GM18508 (cell line): ENCODE data around the gene MAPKAPK3.
"Not testable (repeated sequence)": the region's sequence is repeated elsewhere in the genome, so short reads cannot be mapped to it uniquely, and the experiment has no call there.

Source experiments
- ATAC-seq: cut with Tn5 transposase; IDR thresholded peaks from one replicate; pipeline ENCODE4 v1.9.1; 2021; ENCODE audit warnings: moderate number of reproducible peaks; ENCODE audit not compliant: insufficient read depth, unreplicated experiment

MAPKAPK3 gene

GRCh38 chr3:50651920-50652529 is 35.1 kb downstream of the MAPKAPK3 start:
- no peak for ATAC-seq

GRCh38 chr3:50652709-50653108 is 35.8 kb downstream of the MAPKAPK3 start:
- no peak for ATAC-seq

GRCh38 chr3:50653937-50654595 is 37.1 kb downstream of the MAPKAPK3 start:
- no peak for ATAC-seq

- ATAC-seq: no peak
These were observed 38.3 kb downstream of the MAPKAPK3 start for GRCh38 chr3:50655009-50655830.

GRCh38 chr3:50656417-50657195 is 39.7 kb downstream of the MAPKAPK3 start:
- ATAC-seq: no peak

GRCh38 chr3:50657407-50657806 is 40.5 kb downstream of the MAPKAPK3 start:
- no peak for ATAC-seq

GRCh38 chr3:50657816-50658215 is 40.9 kb downstream of the MAPKAPK3 start:
- ATAC-seq: no peak

GRCh38 chr3:50658416-50658815 is 41.5 kb downstream of the MAPKAPK3 start:
- no peak for ATAC-seq

- ATAC-seq: no peak
These were observed 41.9 kb downstream of the MAPKAPK3 start for GRCh38 chr3:50658831-50659230.

GRCh38 chr3:50660386-50660785 is 43.4 kb downstream of the MAPKAPK3 start:
- no peak for ATAC-seq

- no peak for ATAC-seq
These were observed 44.4 kb downstream of the MAPKAPK3 start for GRCh38 chr3:50661321-50661837.

GRCh38 chr3:50662408-50662807 is 45.5 kb downstream of the MAPKAPK3 start:
- no peak for ATAC-seq

- ATAC-seq: no peak
These were observed 48.3 kb downstream of the MAPKAPK3 start for GRCh38 chr3:50665081-50665840.

GRCh38 chr3:50665841-50666115 is 48.8 kb downstream of the MAPKAPK3 start:
- ATAC-seq: not testable (repeated sequence)

GRCh38 chr3:50666837-50667236 is 49.9 kb downstream of the MAPKAPK3 start:
- no peak for ATAC-seq

- ATAC-seq: no peak
These were observed 54.4 kb downstream of the MAPKAPK3 start for GRCh38 chr3:50671331-50671730.

GRCh38 chr3:50672656-50673055 is 55.7 kb downstream of the MAPKAPK3 start:
- no peak for ATAC-seq

- ATAC-seq: no peak
These were observed 57.0 kb downstream of the MAPKAPK3 start for GRCh38 chr3:50673931-50674330.

- ATAC-seq: no peak
These were observed 57.6 kb downstream of the MAPKAPK3 start, which contains the start of gene DOCK3 for GRCh38 chr3:50674349-50675178. Gene DOCK3 (plus strand): TSS chr3:50674927. CDS start chr3:50675264, 337 bp downstream.
